ENCODE data around the gene PTGS2.

- TF ChIP-seq POLR2A (IDR thresholded peaks at IDR 0.05; ENCODE audit: low read length) (no peak), GATA1 (IDR thresholded peaks at IDR 0.05; ENCODE audit: low read depth, low read length) (no peak)
Observed at GRCh38 chr1:186659890-186660341, 20.3 kb downstream of the PTGS2 start.

Measured in erythroblast (primary cell).